Bronchial epithelial cell (primary cell): ENCODE results near the gene CYP4F22. TPM values are rescaled to one million over a fixed set of nuclear protein-coding genes. Genes with fewer than 3 reads are reported as not detected.

Experiments
- DNase-seq: peaks from one replicate; pipeline ENCODE4 v3.0.0-alpha.2; 2010; ENCODE audit warnings: low read depth
- FAIRE-seq: peaks from 2 replicates; lab custom pipeline; 2011; peaks lifted over from hg19 to GRCh38; lab: Jason Lieb, UNC
- H3K27me3 ChIP-seq: 2 replicates; pipeline ENCODE4 v1.5.1; 2011; ENCODE audit warnings: low read length; ENCODE audit not compliant: control insufficient read depth, insufficient read depth
- H3K36me3 ChIP-seq: 2 replicates; pipeline ENCODE4 v1.5.1; 2011; ENCODE audit warnings: low read length; ENCODE audit not compliant: control insufficient read depth, insufficient read depth
- H3K4me3 ChIP-seq: 2 replicates; pipeline ENCODE4 v1.5.1; 2011; ENCODE audit warnings: mild to moderate bottlenecking, low read depth, low read length, control low read depth
- total RNA-seq: library from RNA; depleted of rRNA; stranded (reverse); fragments of >200 nt; gene quantifications from 2 replicates; pipeline ENCODE4 v1.2.1, GENCODE V29; 2014
- TF ChIP-seq, protein P1 (sequence below): IDR thresholded peaks from 2 replicates; pipeline ENCODE4 v1.5.1; 2011; ENCODE audit warnings: mild to moderate bottlenecking, moderate library complexity, low read length, control low read depth, inconsistent platforms; ENCODE audit not compliant: insufficient read depth, severe bottlenecking

The CYP4F22 gene
- total RNA-seq, 1 donor from 2014 or later = not detected

GRCh38 chr19:15519433-15519976, 11.2 kb downstream of the CYP4F22 start:
- no peak for FAIRE-seq

GRCh38 chr19:15524781-15525180, 16.5 kb downstream of the CYP4F22 start:
- DNase-seq (no peak), FAIRE-seq (no peak)
- no peaks in the 10 kb centered on the region for H3K27me3 ChIP-seq
- TF ChIP-seq, protein P1, sequence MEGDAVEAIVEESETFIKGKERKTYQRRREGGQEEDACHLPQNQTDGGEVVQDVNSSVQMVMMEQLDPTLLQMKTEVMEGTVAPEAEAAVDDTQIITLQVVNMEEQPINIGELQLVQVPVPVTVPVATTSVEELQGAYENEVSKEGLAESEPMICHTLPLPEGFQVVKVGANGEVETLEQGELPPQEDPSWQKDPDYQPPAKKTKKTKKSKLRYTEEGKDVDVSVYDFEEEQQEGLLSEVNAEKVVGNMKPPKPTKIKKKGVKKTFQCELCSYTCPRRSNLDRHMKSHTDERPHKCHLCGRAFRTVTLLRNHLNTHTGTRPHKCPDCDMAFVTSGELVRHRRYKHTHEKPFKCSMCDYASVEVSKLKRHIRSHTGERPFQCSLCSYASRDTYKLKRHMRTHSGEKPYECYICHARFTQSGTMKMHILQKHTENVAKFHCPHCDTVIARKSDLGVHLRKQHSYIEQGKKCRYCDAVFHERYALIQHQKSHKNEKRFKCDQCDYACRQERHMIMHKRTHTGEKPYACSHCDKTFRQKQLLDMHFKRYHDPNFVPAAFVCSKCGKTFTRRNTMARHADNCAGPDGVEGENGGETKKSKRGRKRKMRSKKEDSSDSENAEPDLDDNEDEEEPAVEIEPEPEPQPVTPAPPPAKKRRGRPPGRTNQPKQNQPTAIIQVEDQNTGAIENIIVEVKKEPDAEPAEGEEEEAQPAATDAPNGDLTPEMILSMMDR = no peak
- no peak overlapping the region for H3K4me3 ChIP-seq
- no peaks in the 10 kb centered on the region for H3K36me3 ChIP-seq

More at GRCh38 chr19:15519433-15519976, 11.2 kb downstream of the CYP4F22 start:
- no peaks in the 10 kb centered on the region for H3K27me3 ChIP-seq
- TF ChIP-seq, protein P1 = no peak
- no peak for DNase-seq
- H3K4me3 ChIP-seq = no peak overlapping the region
- H3K36me3 ChIP-seq = no peaks in the 10 kb centered on the region

GRCh38 chr19:15525291-15525690, 17.0 kb downstream of the CYP4F22 start:
- TF ChIP-seq, protein P1 = no peak
- no peak for DNase-seq
- no peaks in the 10 kb centered on the region for H3K27me3 ChIP-seq
- no peak overlapping the region for H3K4me3 ChIP-seq
- H3K36me3 ChIP-seq = no peaks in the 10 kb centered on the region
- FAIRE-seq = no peak

DNA sequence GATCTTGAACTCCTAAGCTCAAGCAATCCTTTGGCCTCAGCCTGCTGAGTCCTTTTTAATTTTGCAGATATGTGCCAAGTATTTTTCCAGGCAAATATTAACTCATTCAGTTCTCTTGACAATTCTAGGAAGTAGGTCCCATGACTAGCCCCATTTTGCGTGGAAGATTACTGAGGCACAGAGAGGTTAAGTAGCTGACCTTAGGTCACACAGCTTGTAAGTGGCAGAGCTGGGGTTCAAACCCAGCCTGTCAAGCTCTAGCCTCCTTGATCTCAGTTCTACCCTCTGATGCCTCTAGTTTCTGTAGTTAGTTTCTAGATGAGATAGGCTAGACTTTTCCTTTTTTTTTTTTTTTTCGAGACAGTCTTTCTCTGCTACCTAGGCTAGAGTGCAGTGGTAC, 18.1 kb downstream of the CYP4F22 start:
- DNase-seq (no peak), FAIRE-seq (no peak)
- Histone ChIP-seq H3K36me3 (no peaks in the 10 kb centered on the region), H3K27me3 (no peaks in the 10 kb centered on the region), H3K4me3 (no peak overlapping the region)
- TF ChIP-seq, protein P1 = no peak

- H3K27me3 ChIP-seq = no peaks in the 10 kb centered on the region
- FAIRE-seq (no peak), DNase-seq (no peak)
- no peaks in the 10 kb centered on the region for H3K36me3 ChIP-seq
- TF ChIP-seq, protein P1 = no peak
- no peak overlapping the region for H3K4me3 ChIP-seq
Observed at GRCh38 chr19:15527705-15528104, 19.4 kb downstream of the CYP4F22 start.
